ENCODE measurements around the gene LUZP1.

The LUZP1 gene

DNA sequence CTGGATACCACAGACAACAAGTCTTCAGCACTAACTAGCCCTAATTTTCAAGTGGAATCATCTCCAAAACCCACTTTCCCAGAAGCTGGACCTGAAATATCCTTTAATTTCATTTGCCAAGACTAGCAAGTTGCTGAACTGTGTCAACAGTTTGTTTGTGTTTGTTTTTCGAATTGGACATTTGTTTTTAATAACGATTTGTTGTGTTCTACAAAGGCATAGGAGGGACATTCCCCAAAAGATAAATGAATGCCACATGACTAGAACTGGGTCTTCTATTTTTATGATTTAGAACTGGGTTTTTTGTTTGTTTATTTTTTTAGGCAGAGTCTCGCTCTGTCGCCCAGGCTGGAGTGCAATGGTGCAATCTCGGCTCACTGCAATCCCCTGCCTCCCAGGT lies 17.9 kb downstream of the LUZP1 start:
- DNase-seq, result no peak

- DNase-seq, result no peak
Observed at GRCh38 chr1:23150125-23150524, 18.5 kb downstream of the LUZP1 start.

DNA sequence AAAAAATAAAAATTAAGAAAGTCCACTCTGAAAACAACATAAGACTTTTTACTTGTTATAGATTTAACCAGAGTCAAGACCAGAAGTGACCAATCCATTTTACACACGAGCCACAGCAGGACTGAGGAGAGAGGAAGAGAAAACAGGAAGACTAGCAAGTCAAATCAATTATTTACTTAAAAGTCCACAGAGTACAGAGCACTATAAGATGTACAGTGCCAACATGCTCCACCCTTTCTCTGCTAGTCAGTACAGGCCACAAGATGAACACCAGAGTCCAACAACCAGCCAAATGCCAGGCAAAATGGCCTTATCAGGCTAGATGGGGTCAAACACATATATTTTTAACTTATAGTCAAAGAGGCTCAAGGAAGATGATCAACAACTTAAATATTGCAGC lies 19.5 kb downstream of the LUZP1 start:
- no peak for DNase-seq

DNA sequence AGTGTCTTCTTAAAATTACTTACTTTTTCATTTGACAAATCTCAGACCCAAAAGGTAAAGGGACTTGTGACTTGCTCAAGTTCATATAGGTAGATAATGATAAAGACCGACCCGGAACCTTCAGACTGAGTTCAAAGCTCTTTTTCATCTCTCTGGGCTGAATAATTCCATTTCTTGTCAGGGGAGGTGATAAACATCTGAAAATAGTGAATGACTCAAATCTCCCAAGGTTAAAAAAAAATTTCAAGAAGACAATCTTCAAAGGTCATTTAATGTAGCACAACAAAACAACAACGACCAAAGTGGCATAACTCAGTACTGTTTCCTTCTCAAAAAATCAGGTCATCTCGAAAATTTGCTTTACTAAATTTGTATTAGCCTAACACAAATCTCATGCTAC lies 20.6 kb downstream of the LUZP1 start:
- DNase-seq, result peak; percentile 24

DNA sequence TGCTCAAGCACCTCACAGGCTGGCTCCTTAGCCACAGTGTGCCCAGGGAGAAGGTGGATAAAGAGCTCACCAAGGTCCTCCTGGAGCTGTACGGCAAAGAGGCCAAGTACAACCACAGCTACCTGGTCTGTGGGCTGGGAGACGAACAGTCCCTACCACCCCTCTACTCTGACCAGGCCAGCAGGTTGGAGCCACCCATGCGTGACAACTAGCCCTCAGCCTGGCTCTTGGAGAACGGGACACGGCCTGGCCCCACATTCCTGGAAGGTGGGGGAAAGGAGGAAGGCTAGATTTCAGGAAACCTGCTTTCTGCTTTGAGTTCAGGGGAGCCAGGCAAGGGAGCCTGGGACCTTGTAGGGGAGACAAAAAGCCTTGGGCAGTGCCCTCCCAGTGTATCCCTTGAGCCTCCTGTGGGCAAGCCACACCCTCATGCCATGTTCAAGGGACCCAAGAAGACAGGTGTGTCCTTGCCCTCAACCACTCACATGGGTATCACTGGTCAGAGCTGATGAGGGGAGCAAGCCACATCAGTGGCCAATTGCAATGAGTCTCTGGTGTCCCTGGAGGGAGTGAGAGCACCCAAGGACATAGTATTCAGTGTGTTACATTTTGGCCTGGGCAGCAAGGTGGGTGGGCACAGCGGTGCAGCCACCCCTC lies 27.6 kb downstream of the LUZP1 start:
- DNase-seq, result no peak

DNA sequence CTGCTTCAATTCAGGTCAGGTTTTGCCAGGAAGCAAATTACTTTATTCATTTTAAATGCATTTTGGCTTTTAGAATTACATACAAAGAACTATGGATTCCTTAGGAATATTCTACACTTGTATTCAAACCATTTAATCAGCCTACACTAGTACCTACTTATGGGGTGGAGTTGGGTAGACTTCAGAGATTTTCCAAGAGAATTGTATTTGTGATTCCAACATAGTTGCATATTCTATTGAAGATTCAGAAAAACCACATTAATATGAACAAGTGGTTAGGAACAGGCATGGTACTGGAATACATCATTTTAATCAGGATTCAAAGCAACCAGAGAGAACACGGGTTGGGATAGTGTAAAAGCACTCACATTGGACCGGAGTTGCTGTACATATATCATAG lies 33.4 kb downstream of the LUZP1 start:
- DNase-seq, result no peak

- no peak for DNase-seq
Observed at GRCh38 chr1:23134055-23134454, 34.6 kb downstream of the LUZP1 start.

DNA sequence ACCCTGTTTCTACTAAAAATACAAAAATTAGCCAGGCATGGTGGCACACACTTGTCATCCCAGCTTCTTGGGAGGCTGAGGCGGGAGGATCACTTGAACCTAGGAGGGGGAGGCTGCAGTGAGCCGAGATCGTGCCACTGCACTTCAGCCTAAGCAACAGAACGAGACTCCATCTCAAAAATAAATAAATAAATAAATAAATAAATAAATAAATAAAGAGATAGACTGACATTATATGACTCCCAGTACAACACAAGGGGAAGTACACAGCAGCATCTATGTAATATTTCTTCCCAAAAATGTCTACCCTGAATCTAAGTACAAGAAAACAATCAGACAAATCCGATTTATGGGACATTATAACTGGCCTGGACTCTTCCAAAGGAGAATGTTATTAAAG lies 35.1 kb downstream of the LUZP1 start:
- no peak for DNase-seq

DNA sequence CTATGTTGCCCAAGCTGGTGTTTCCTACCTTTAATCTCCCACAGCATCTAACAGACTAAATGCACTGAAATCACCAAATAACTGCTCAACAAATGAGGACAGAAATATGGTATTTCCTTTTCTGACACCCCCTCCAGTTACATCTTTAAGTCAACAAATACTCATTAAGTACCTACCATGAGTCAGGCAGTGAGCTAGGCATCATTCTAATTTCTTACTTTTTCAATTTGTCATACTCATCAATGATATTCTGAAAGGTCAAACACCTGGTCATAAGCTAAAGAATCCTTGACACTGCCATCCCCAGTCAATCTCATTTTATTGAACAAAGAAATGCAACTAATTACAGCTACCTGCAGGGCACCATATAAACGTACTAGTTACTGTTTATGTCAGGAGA lies 36.6 kb downstream of the LUZP1 start:
- no peak for DNase-seq

DNA sequence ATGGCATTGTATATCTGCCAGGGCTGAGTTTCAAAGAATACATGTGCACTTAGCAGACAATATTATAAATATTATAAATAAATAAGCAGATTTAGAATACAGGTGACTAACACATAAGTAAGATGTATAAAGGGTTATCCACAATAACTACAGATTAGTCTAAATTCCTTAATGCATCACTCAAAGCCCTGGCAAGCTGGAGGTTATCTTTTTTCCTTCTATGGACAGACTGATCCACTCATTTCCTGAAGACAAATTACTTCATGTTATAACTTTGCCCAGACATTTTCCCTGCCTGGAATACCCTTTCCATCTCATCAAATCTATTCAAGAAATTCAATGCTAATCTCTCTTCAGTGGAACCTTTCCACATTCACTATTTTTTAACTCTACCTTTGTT lies 38.8 kb downstream of the LUZP1 start:
- DNase-seq, result no peak

- no peak for DNase-seq
Observed at GRCh38 chr1:23126801-23127200, 41.9 kb downstream of the LUZP1 start.

DNA sequence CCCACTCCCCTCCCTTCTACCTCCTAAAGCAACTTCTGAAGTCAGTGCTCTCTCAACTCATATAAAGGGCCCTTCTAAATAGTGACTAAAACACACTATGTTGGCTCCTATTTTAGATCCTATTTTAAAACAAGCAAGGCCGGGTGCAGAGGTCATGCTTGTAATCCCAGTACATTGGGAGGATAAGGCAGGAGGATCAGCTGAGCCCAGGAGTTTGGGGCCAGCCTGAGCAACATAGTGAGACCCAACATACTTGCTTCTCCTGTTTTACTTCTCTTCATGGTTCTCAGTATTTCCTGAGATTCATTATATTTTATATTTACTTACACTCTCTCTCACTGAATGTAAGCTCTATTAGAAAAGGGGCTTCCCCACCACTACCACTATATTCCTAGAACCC lies 42.5 kb downstream of the LUZP1 start:
- no peak for DNase-seq

- DNase-seq, result no peak
Observed at GRCh38 chr1:23125489-23125888, 43.2 kb downstream of the LUZP1 start.

GRCh38 chr1:23124259-23125026 lies 44.2 kb downstream of the LUZP1 start:
- DNase-seq, result no peak

GRCh38 chr1:23123528-23123927 lies 45.1 kb downstream of the LUZP1 start:
- DNase-seq, result no peak

DNA sequence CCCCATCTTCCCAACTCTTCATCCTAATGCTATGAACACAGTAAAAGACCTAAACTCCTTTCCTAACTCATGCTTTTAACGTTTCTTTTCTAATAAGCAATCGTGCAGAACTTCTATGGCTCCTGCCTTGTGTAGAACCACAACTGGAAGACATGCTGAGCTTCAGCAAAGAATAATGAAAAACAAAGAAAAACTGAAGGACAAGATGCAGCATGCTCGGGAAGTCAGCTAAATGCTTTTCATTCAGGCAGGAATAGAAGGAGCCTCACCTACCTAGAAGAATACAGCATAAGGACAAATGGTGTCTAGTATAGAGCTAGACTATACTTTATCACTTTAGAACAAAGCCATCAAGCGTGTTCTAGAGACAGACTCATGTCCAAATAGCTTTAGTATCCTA lies 45.9 kb downstream of the LUZP1 start:
- DNase-seq, result no peak

- DNase-seq, result no peak
Observed at GRCh38 chr1:23122023-23122748, 46.5 kb downstream of the LUZP1 start.

DNA sequence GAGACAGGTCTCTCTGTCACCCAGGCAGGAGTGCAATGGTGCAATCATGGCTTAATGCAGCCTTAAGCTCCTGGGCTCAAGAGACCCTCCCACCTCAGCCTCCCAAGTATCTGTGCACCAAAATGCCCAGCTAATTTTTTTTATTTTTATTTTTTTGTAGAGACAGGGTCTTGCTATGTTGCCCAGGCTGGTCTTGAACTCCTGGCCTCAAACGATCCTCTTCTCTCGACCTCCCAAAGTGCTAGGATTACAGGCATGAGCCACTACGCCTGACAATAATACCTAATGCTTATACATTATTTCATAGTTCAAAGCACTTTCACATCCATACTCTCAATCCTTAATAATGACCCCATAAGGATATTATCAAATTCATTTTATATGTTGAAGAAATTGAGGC lies 48.3 kb downstream of the LUZP1 start:
- no peak for DNase-seq

DNA sequence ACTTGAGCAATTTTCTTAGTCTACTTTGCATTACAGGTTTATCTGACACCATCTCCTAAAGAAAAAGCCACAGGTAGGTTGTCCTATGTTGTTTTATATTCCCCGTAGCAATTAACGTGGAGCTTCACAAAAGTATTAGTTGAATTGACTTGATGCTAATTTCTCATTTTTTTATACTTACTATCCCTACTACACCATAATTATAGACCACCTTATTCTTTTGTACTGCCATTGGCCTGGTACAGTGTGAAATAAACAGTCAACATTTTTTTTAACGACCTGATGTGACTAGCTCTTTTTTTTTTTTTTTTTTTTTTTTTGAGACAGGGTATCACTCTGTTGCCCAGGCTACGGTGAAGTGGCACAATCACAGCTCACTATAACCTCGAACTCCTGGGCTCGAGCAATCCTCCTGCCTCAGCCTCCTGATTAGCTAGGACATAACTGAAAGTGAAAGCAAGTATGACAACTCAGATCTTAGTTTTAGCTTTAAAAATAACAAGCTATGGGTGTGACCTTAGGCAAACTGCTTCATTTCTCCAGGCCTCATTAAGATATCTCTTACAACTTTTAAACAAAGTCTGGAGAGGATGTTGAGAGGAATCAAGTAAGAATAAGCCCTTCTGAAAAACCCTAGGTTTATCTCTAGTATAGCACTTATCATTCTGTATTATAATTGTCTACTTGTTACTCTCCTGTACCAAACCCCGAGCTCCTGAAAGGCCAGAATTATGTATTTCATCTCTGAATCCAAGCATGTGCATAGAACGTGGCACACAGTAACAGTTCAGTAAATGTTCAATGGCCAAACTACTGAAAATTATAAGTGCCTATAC lies 49.5 kb downstream of the LUZP1 start:
- peak; percentile 83 for DNase-seq

DNA sequence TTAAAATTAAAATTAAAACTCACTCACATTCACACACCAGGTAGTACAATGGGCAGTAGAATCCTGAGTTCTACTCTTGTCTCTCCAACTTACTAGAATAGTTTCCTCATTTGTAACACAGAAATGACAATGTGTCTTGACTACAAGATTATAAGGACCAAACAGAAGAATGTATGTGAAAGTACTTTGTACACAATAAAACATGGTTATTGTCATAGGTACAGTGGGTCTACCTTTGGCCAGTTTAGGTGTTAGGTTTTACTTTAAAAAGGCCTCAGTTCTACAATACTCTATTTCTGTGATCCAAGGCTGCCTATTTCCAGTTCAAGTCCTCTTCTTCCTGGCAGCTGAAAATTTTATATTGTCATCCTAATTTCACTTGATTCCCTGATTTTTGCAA lies 50.2 kb downstream of the LUZP1 start:
- no peak for DNase-seq

DNA sequence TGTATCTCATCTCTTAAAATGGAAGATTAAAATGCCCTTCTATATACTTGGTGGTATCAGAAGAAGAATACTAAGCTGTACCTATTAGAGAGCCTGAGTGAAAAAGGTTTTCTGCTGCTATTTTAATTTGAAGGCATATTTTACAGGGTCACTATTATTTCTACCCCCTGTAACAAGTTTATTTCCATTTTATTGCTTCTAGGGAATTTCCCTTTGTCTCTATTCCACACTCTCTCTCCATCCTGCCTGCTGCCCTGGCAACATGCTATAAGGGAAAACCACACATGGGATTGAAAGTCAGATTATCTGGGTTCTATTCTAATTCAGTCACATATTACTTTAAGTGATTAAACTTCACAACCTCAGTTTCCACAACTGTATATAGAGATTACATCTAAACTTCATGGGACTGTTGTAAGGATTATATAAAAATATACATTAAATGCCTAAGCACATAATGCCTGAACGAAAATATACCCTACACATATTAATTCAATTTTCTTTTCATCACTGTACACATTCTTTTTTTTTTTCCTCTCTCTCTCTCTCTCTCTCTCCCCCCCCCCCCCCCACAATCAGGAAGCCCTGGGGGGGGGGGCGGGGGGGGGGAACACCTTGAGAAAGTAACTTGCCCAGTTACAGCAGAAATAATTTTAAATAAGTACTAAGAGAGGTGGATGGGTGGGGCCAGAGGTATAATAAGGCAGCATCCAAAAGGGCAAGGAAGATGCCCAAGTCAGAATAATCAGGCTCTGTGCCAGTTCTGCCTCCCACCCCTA lies 51.5 kb downstream of the LUZP1 start:
- no peak for DNase-seq

- no peak for DNase-seq
Observed at GRCh38 chr1:23116216-23116836, 52.3 kb downstream of the LUZP1 start.

Measured in CD4-positive, alpha-beta T cell treated with Interleukin-21 for 1 hour (primary cell).